ENCODE data around the gene PRSS53. TPM values are rescaled to one million over a fixed set of nuclear protein-coding genes. Genes with fewer than 3 reads are reported as not detected.

PRSS53 gene
- total RNA-seq, 6 experiments from 2014 or later, result 2.3 to 14.8 (median 3.9) TPM

DNA sequence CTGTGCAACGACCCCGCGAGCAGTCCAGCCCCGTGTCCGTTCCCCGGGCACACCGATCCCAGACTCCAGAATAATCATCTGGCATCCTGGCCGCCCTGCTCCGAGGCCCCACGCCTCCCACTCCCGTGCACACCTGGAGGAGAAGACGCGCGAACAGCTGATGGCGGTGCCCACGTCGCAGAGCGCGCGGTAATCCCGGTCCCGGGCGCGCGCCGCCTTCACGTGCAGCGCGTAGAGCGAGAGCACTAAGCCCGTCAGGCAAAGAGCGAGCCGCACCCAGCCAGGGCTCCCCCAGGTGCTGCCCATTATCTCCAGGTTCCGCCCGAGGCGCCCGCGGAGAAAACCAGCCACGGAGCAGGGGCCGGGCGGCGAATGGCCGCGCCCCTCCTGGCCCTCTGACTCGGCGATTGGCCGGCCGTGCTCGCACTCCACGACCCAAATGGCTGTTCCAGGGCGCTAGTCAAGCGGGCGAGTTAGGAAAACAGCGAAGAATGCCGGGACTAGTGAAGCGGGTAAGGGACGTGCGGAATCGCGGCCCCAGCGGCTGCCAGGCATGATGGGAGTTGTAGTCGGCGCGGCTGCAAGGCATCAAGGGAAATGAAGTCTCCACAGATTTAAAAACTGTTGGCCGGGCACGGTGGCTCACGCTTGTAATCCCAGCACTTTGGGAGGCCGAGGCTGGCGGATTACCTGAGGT, 5.8 kb upstream of the PRSS53 start, which contains the start of gene VKORC1:
VKORC1 (minus strand) TSS at position 374 of the 697 bp plus-strand sequence; CDS start at position 306, 68 bp downstream.
- peak; percentile 86 to 94 (median 92) for ATAC-seq
- H3K36me3 ChIP-seq, result peaks cover 0 to 26% (median 13%) of the 10 kb centered on the region in 4 donors
- WGBS (ENCODE audit: insufficient coverage, low coverage, low lambda C conversion rate, missing lambda C conversion rate), result 0% methylated on average over 22 of the region's 69 CpGs
- peak; percentile 96 to 98 (median 98) for DNase-seq
- TF ChIP-seq, protein P1, sequence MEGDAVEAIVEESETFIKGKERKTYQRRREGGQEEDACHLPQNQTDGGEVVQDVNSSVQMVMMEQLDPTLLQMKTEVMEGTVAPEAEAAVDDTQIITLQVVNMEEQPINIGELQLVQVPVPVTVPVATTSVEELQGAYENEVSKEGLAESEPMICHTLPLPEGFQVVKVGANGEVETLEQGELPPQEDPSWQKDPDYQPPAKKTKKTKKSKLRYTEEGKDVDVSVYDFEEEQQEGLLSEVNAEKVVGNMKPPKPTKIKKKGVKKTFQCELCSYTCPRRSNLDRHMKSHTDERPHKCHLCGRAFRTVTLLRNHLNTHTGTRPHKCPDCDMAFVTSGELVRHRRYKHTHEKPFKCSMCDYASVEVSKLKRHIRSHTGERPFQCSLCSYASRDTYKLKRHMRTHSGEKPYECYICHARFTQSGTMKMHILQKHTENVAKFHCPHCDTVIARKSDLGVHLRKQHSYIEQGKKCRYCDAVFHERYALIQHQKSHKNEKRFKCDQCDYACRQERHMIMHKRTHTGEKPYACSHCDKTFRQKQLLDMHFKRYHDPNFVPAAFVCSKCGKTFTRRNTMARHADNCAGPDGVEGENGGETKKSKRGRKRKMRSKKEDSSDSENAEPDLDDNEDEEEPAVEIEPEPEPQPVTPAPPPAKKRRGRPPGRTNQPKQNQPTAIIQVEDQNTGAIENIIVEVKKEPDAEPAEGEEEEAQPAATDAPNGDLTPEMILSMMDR (IDR thresholded peaks at IDR 0.05), result no peak
- peak; percentile 91 for TF ChIP-seq POLR2A (IDR thresholded peaks at IDR 0.05)
- H3K27me3 ChIP-seq, result no peaks in the 10 kb centered on the region
- H3K27ac ChIP-seq, result peak within 1 kb of the TSS; percentile 82 to 90 (median 84)
- H3K9me3 ChIP-seq, result no peaks in the 10 kb centered on the region
- intact Hi-C loops (cut with DNase I), result loop anchor here in 1 of 2 donors (5.0 kb wide), 1 partner anchor 112 kb away; no protein-coding TSS in a partner anchor
- peaks cover 0 to 15% (median 0%) of the 10 kb centered on the region in 4 donors for H3K4me1 ChIP-seq
- peak within 1 kb of the TSS; percentile 82 to 96 (median 94) for H3K4me3 ChIP-seq

DNA sequence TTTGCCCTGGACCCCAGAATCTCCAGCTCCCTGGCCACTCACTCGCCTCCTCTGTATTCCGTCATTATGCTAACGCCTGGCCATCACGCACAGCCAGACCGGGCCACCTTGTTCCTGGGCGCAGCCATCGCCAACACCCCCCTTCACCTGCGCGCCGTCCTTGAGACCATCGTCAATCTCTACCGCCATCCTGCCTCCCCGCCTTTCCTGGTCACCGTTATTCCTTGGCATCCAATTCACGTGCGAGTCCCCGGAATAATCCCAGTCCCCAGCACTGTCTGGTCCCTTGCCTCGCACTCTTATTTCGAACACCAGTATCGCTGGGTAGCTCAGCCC, 5.3 kb upstream of the PRSS53 start:
- Histone ChIP-seq H3K4me1 (peaks cover 0 to 15% (median 0%) of the 10 kb centered on the region in 4 donors), H3K9me3 (no peaks in the 10 kb centered on the region), H3K27ac (peak overlapping the region; percentile 82 to 90 (median 84)), H3K36me3 (peaks cover 0 to 30% (median 17%) of the 10 kb centered on the region in 4 donors), H3K27me3 (no peaks in the 10 kb centered on the region), H3K4me3 (peak overlapping the region; percentile 82 to 96 (median 94))
- TF ChIP-seq POLR2A (IDR thresholded peaks at IDR 0.05), result no peak
- TF ChIP-seq, protein P1 (IDR thresholded peaks at IDR 0.05), result no peak
- peak in 1 of 3 donors; percentile 52 for DNase-seq
- peak; percentile 7 to 28 (median 18) for ATAC-seq
- WGBS (ENCODE audit: insufficient coverage, low coverage, low lambda C conversion rate, missing lambda C conversion rate), result under 1% methylated on average over 12 of the region's 20 CpGs
- intact Hi-C loops (cut with DNase I), result loop anchor here in 1 of 2 donors (5.0 kb wide), 1 partner anchor 112 kb away; no protein-coding TSS in a partner anchor

- Histone ChIP-seq H3K36me3 (peaks cover 0 to 38% (median 19%) of the 10 kb centered on the region in 4 donors), H3K27me3 (no peaks in the 10 kb centered on the region), H3K4me1 (peaks cover 0 to 15% (median 0%) of the 10 kb centered on the region in 4 donors), H3K9me3 (no peaks in the 10 kb centered on the region), H3K27ac (peak overlapping the region; percentile 82 to 90 (median 84)), H3K4me3 (peak overlapping the region; percentile 82 to 96 (median 94))
- peak; percentile 55 to 72 (median 64) for ATAC-seq
- peak; percentile 77 to 83 (median 82) for DNase-seq
- peak; percentile 29 for TF ChIP-seq POLR2A (IDR thresholded peaks at IDR 0.05)
- TF ChIP-seq, protein P1 (IDR thresholded peaks at IDR 0.05), result no peak
- intact Hi-C loops (cut with DNase I), result loop anchor here in 1 of 2 donors (5.0 kb wide), 1 partner anchor 111 kb away; no protein-coding TSS in a partner anchor
- WGBS (ENCODE audit: insufficient coverage, low coverage, low lambda C conversion rate, missing lambda C conversion rate), result 12% methylated on average over 11 of the region's 17 CpGs
Observed at GRCh38 chr16:31093132-31093703, 4.5 kb upstream of the PRSS53 start.

DNA sequence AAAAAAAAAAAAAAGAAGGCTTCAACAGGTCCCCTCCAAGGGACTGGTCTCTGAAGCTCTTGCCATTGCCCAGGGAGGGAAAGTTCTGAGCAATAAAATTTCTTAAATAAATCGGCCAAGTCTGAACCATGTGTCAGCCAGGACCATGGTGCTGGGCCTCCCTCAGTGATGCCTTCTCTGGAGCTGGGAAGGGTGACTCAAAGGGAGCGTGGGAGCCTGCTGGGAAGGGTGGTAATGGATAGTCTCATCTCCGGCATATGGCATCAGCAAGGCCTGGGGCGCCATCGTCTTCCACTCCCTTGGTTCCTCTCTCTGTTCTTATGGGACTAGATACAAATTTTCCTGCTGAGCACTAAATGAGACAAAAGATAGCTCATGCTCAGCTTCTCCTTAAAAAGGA, 3.6 kb upstream of the PRSS53 start:
- Histone ChIP-seq H3K27me3 (no peaks in the 10 kb centered on the region), H3K4me1 (peaks cover 0 to 15% (median 0%) of the 10 kb centered on the region in 4 donors), H3K4me3 (peak overlapping the region in 1 of 3 donors; percentile 96), H3K36me3 (peaks cover 0 to 40% (median 22%) of the 10 kb centered on the region in 4 donors), H3K9me3 (no peaks in the 10 kb centered on the region), H3K27ac (no peak overlapping the region)
- TF ChIP-seq, protein P1 (IDR thresholded peaks at IDR 0.05), result no peak
- no peak for TF ChIP-seq POLR2A (IDR thresholded peaks at IDR 0.05)
- ATAC-seq (no peak), DNase-seq (no peak)
- intact Hi-C loops (cut with DNase I), result loop anchor here in 1 of 2 donors (5.0 kb wide), 1 partner anchor 110 kb away; no protein-coding TSS in a partner anchor
- WGBS (ENCODE audit: insufficient coverage, low coverage, low lambda C conversion rate, missing lambda C conversion rate), result 85% methylated on average over 2 of the region's 5 CpGs

Measured in right lobe of liver (tissue), 6 donors.